ENCODE results near the gene ARAP2. TPM values are rescaled to one million over a fixed set of nuclear protein-coding genes. Genes with fewer than 3 reads are reported as not detected.
A peak's percentile ranks its signal among the peaks of the same experiment; 100 is the strongest.

The ARAP2 gene
- total and polyA plus RNA-seq, 2 donors (not counting 3 experiments of a cell fraction or from before 2014, with no cell fraction given): not detected

DNA sequence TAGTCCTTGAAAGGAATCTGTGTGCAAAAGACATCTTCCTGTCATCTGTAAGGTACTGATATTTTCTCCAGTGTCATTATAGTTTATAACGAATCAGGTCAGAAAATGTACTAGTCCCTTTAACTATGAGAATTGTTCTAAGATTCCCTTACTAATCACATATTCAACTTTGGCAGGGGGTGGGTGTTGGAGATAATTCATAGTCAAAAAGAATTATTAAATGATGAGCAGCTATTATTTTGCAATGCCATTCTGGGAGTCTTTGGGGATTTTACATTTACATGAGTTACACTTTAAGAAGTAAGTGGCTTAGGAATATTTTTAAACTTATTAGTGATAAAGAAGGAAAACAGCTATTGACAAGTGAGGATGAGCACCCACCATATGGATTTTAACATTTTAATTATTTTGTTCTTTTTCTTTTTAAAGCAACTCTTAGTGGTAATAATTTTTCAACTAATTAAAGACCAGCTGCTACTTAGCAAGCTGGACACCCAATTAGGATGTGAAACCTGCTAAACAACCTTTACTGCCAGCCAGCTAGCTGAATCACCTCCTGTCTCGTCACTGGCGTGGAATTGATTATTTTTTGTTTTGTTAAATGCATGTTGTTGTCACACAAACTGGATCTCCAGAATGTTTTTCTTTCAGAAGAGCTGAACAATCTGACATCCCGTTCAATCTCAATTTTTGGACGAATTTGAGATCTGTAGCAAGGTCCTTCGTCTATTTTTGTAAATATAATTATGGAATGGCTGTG, 219.2 kb downstream of the ARAP2 start:
- Histone ChIP-seq H3K4me1 (ENCODE audit: control insufficient read depth, extremely low read depth, insufficient read depth, low read length) (no peaks in the 10 kb centered on the region), H3K9ac (replicated peaks; ENCODE audit: extremely low read depth, insufficient read depth, low read length) (no peak overlapping the region), H3K27ac (ENCODE audit: insufficient read depth, low read depth, low read length) (no peak overlapping the region), H3K4me3 (replicated peaks in 1 of 3; ENCODE audit: insufficient read depth in 1 of 3, low read depth in 1 of 3, low read length in 3 of 3) (no peak overlapping the region), H2AFZ (ENCODE audit: low read depth, low read length) (no peak overlapping the region), H3K9me1 (replicated peaks; ENCODE audit: control insufficient read depth, extremely low read depth, insufficient read depth, low read length) (no peaks in the 10 kb centered on the region), H4K20me1 (replicated peaks; ENCODE audit: control insufficient read depth, extremely low read depth, insufficient read depth, low read length) (no peaks in the 10 kb centered on the region), H3K36me3 (ENCODE audit: control insufficient read depth in 2 of 2, extremely low read depth in 1 of 2, insufficient read depth in 2 of 2, low read length in 2 of 2) (no peaks in the 10 kb centered on the region), H3K4me2 (ENCODE audit: insufficient read depth, low read length) (no peak overlapping the region), H3K27me3 (ENCODE audit: control insufficient read depth in 2 of 2, insufficient read depth in 2 of 2, low read length in 2 of 2) (no peaks in the 10 kb centered on the region), H3K9me3 (replicated peaks; ENCODE audit: control insufficient read depth, insufficient read depth, low read length) (no peaks in the 10 kb centered on the region), H3K79me2 (ENCODE audit: control insufficient read depth, insufficient read depth, low read length) (no peaks in the 10 kb centered on the region)
- TF ChIP-seq, protein P1, sequence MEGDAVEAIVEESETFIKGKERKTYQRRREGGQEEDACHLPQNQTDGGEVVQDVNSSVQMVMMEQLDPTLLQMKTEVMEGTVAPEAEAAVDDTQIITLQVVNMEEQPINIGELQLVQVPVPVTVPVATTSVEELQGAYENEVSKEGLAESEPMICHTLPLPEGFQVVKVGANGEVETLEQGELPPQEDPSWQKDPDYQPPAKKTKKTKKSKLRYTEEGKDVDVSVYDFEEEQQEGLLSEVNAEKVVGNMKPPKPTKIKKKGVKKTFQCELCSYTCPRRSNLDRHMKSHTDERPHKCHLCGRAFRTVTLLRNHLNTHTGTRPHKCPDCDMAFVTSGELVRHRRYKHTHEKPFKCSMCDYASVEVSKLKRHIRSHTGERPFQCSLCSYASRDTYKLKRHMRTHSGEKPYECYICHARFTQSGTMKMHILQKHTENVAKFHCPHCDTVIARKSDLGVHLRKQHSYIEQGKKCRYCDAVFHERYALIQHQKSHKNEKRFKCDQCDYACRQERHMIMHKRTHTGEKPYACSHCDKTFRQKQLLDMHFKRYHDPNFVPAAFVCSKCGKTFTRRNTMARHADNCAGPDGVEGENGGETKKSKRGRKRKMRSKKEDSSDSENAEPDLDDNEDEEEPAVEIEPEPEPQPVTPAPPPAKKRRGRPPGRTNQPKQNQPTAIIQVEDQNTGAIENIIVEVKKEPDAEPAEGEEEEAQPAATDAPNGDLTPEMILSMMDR (IDR thresholded peaks at IDR 0.05; ENCODE audit: extremely low read depth in 1 of 2, insufficient read depth in 1 of 2, low read depth in 1 of 2, low read length in 2 of 2): no peak
- TF ChIP-seq GATA2 (IDR thresholded peaks at IDR 0.05; ENCODE audit: insufficient read depth, insufficient read length, low read depth, low read length): no peak
- BruUV-seq (replicated peaks): no TSS peak
- dilution Hi-C loops (cut with MboI; ENCODE audit: extremely low pct_ligation_motif_present, low sequenced_read_pairs) (no loop called here), intact Hi-C loops (cut with micrococcal nuclease) (no loop called here)
- FAIRE-seq (peak; percentile 15), DNase-seq (ENCODE audit: low read depth, low spot score) (no peak)
- ChIA-PET CTCF (no interaction called here), POLR2A (no interaction called here)

DNA sequence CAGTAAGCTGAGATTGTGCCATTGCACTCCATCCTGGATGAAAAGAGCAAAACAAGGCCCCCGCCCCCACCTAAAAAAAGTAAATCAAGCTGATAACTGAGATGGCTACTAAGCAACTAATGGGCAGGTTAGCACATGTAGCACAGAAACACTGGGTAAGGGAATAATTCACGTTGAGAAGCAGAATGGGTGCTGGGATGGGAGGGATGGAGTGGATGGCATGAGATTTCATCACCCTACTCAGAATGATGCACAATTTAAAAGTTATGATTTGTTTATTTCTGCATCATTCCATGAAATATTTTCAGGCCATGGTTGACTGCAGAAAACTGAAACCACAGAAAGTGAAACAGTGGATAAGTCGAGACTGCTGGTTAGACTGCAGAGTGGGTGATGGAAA, 224.0 kb downstream of the ARAP2 start:
- H4K20me1 ChIP-seq (replicated peaks; ENCODE audit: control insufficient read depth, extremely low read depth, insufficient read depth, low read length): no peaks in the 10 kb centered on the region
- dilution Hi-C loops (cut with MboI; ENCODE audit: extremely low pct_ligation_motif_present, low sequenced_read_pairs) (no loop called here), intact Hi-C loops (cut with micrococcal nuclease) (no loop called here)
- H2AFZ ChIP-seq (ENCODE audit: low read depth, low read length): no peak overlapping the region
- no peaks in the 10 kb centered on the region for H3K9me3 ChIP-seq (replicated peaks; ENCODE audit: control insufficient read depth, insufficient read depth, low read length)
- no peaks in the 10 kb centered on the region for H3K4me1 ChIP-seq (ENCODE audit: control insufficient read depth, extremely low read depth, insufficient read depth, low read length)
- H3K36me3 ChIP-seq (ENCODE audit: control insufficient read depth in 2 of 2, extremely low read depth in 1 of 2, insufficient read depth in 2 of 2, low read length in 2 of 2): no peaks in the 10 kb centered on the region
- no peak for TF ChIP-seq FOS (IDR thresholded peaks at IDR 0.05; ENCODE audit: borderline replicate concordance, insufficient read depth, low read length)
- no peak for TF ChIP-seq POLR2A (IDR thresholded peaks at IDR 0.05; ENCODE audit: low read depth, low read length)
- TF ChIP-seq GATA2 (IDR thresholded peaks at IDR 0.05; ENCODE audit: insufficient read depth, insufficient read length, low read depth, low read length): no peak
- TF ChIP-seq, protein P1 (IDR thresholded peaks at IDR 0.05; ENCODE audit: extremely low read depth in 1 of 2, insufficient read depth in 1 of 2, low read depth in 1 of 2, low read length in 2 of 2): no peak
- no peak for TF ChIP-seq JUN (IDR thresholded peaks at IDR 0.05; ENCODE audit: borderline replicate concordance, insufficient read depth, insufficient read length, low read depth)
- TF ChIP-seq POLR2AphosphoS5 (IDR thresholded peaks at IDR 0.05; ENCODE audit: insufficient read depth, low read depth, low read length): no peak
- TF ChIP-seq EZH2 (IDR thresholded peaks at IDR 0.05; ENCODE audit: borderline replicate concordance, low read depth, low read length, severe bottlenecking): no peak
- TF ChIP-seq, protein P2, sequence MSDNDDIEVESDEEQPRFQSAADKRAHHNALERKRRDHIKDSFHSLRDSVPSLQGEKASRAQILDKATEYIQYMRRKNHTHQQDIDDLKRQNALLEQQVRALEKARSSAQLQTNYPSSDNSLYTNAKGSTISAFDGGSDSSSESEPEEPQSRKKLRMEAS (IDR thresholded peaks at IDR 0.05; ENCODE audit: insufficient read depth, insufficient read length): no peak
- no peak for TF ChIP-seq MYC (IDR thresholded peaks at IDR 0.05; ENCODE audit: low read depth, low read length)
- ChIA-PET CTCF (no interaction called here), POLR2A (no interaction called here)
- BruUV-seq (replicated peaks): no TSS peak
- no peak for FAIRE-seq
- H3K27ac ChIP-seq (ENCODE audit: insufficient read depth, low read depth, low read length): no peak overlapping the region
- no peak overlapping the region for H3K4me3 ChIP-seq (replicated peaks in 1 of 3; ENCODE audit: insufficient read depth in 1 of 3, low read depth in 1 of 3, low read length in 3 of 3)
- H3K79me2 ChIP-seq (ENCODE audit: control insufficient read depth, insufficient read depth, low read length): no peaks in the 10 kb centered on the region
- no peaks in the 10 kb centered on the region for H3K9me1 ChIP-seq (replicated peaks; ENCODE audit: control insufficient read depth, extremely low read depth, insufficient read depth, low read length)
- H3K9ac ChIP-seq (replicated peaks; ENCODE audit: extremely low read depth, insufficient read depth, low read length): no peak overlapping the region
- no peak overlapping the region for H3K4me2 ChIP-seq (ENCODE audit: insufficient read depth, low read length)
- no peaks in the 10 kb centered on the region for H3K27me3 ChIP-seq (ENCODE audit: control insufficient read depth in 2 of 2, insufficient read depth in 2 of 2, low read length in 2 of 2)
- no peak for DNase-seq (ENCODE audit: low read depth, low spot score)

Data from endothelial cell of umbilical vein (primary cell).